Heart left ventricle (tissue), 16 donors: ENCODE measurements around the gene MICU1. TPM values are rescaled to one million over a fixed set of nuclear protein-coding genes. Genes with fewer than 3 reads are reported as not detected.

Experiments used
- ATAC-seq, 4 donors: fragments of 200-7000 bp; cut with Tn5 transposase; one replicate each; pipeline ENCODE4 v1.9.1; 2020 to 2022; ENCODE audit warnings: moderate library complexity in 4 of 4, mild to moderate bottlenecking in 3 of 4, moderate number of reproducible peaks in 1 of 4
- DNase-seq, 5 donors: peaks; one replicate each; pipeline ENCODE4 v3.0.0-alpha.2; 2020
- H3K27ac ChIP-seq, 12 donors: fragments of 200-600 bp; sonication (generic) in 4 of 12; one replicate each; pipeline versions ENCODE4 v1.5.0 to v1.8.0; 2016 to 2022; ENCODE audit warnings: mild to moderate bottlenecking in 2 of 12
- H3K27me3 ChIP-seq, 9 donors: fragments of 200-600 bp; sonication (generic) in 2 of 9; one replicate each; pipeline versions ENCODE4 v1.5.1 to v1.8.0; 2016 to 2022; ENCODE audit warnings: mild to moderate bottlenecking in 3 of 9
- H3K36me3 ChIP-seq, 9 donors: fragments of 200-600 bp; sonication (generic) in 2 of 9; one replicate each; pipeline versions ENCODE4 v1.5.0 to v1.8.0; 2018 to 2022; ENCODE audit warnings: mild to moderate bottlenecking in 2 of 9
- H3K4me1 ChIP-seq, 12 donors: fragments of 200-600 bp; sonication (generic) in 4 of 12; one replicate each; pipeline versions ENCODE4 v1.5.0 to v1.8.0; 2016 to 2022; ENCODE audit warnings: mild to moderate bottlenecking in 3 of 12
- H3K4me3 ChIP-seq, 12 donors: fragments of 200-600 bp; sonication (generic) in 4 of 12; one replicate each; pipeline versions ENCODE4 v1.5.0 to v1.8.0; 2017 to 2022; ENCODE audit warnings: mild to moderate bottlenecking in 9 of 12, moderate library complexity in 4 of 12
- H3K9me3 ChIP-seq, 12 donors: fragments of 200-600 bp; sonication (generic) in 4 of 12; one replicate each; pipeline versions ENCODE4 v1.5.0 to v1.8.0; 2016 to 2022; ENCODE audit warnings: mild to moderate bottlenecking in 1 of 12
- POLR2A ChIP-seq, 2 donors: fragments of 450-650 bp; IDR thresholded peaks; one replicate each; pipeline ENCODE4 v1.6.1; 2017; ENCODE audit warnings: antibody characterized with exemption in 2 of 2, mild to moderate bottlenecking in 2 of 2, moderate library complexity in 2 of 2
- WGBS, 4 donors: extraction: QIAGEN DNeasy Blood & Tissue Kit in 2 of 4; methylation state at CpG; one replicate each; pipeline versions ENCODE4 v1.1.5 to v1.1.7; 2013 to 2018; 5-methylcytosine and 5-hydroxymethylcytosine counted together
- intact Hi-C, 10 donors: fragments of 100-400 bp; cut with DNase I; formaldehyde crosslinking; loops; one replicate each; pipeline versions ENCODE4 v1.11.1 to v1.14.2; 2022
- polyA plus RNA-seq, 2 donors: library from polyadenylated mRNA; stranded (reverse); fragments of 200-250 nt; gene quantifications; one replicate each; pipeline ENCODE4 v1.2.3, GENCODE V29; 2013
- total RNA-seq, 9 donors: library from RNA; depleted of rRNA in 2 of 9; stranded (reverse); fragments of >200 nt in 2 of 9; fragmentation: NEBNext Ultra II Directional in 3 of 9; extraction: Animal tissue kit (Norgen Biotek cat#: 25700) in 3 of 9; gene quantifications; one replicate each; pipeline versions ENCODE4 v1.1.0 to v1.2.4, GENCODE V29; 2016 to 2023
- TF ChIP-seq, protein P1 (sequence below), 12 donors: fragments of 200-600 bp; sonication (generic) in 4 of 12; IDR thresholded peaks; one replicate each; pipeline versions ENCODE4 v1.5.0 to v1.8.0; 2018 to 2022; ENCODE audit warnings: antibody characterized with exemption in 12 of 12, mild to moderate bottlenecking in 5 of 12
- donor health status: ischemic (EF 13 %, LVEDD 7.1; RV severe dilation, severe dysfunction).
- donor health status: healthy with polysubstance abuse.
- donor health status: DM: no; HTN: yes; CAD: no.
- donor health status: DM: no; HTN: no; CAD: no.
- donor health status: ischemic (EF 25% LVEDD 6.9; RV normal size, moderate dysfunction).
- donor health status: ischemic (EF 25% LVEDD 5.7; RV mildly dilated, moderate dysfunction).
- donor health status: healthy.
- donor health status: DM: yes; HTN: yes; CAD: no.
- donor health status: ischemic (EF 35%, LVEDD 5.7; RV mildly dilated, moderate dysfunction).
- donor health status: nonischemic (EF 11% LVEDD 7.7; RV severe dilation, severe dysfunction).
- donor health status: DM: yes; HTN: yes; CAD: no.
- donor health status: PGD.
- donor health status: ischemic (EF 29% LVEDD 5.4; RV normal size, mild dysfunction).
- donor health status: nonischemic (EF 23%, LVEDD 6.1; RV moderate dilation, normal function).

Gene MICU1
- total and polyA plus RNA-seq, 11 donors, result 33.3 to 54.2 (median 43.1) TPM

DNA sequence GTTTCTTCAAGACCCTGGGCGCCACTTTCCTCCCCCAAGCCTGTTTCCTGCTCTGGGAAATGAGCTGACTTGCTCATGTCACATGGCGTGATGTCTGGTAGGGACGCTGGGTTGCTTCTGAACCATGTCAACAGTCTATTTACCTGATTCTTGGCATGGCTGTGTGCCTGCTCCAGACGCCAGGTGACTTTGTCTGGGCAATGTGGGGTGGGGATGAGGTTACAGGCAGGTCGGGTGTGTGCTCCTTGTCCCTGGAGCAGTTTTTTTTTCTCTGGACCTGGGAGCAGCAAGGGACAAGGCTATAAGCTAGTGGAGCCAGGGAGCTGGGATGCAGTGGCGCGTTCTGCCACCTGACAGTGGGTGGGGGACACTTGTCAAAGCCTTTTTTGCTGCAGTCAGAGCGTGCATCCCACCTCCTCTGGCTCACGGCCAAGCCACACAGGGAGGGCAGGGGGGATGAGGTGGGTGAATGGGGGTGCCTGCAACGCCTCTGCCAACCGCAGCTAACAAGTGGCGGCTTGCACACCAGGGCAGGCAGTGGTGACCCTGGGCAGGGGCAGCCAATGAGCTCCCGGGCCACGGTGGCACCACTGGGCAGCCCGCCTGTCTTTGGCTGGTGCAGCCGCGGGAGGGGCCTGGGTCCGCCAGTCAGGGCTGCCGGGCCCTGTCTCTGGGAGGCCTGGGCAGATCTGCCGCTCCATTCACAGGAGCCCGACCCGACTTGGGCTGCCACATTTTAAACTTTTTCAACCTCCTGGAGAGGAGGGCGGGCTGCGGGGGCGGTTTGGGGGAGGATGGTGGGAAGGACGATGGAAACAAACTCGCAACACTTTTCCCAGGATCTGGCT is 294.1 kb downstream of the MICU1 start:
- ATAC-seq (peak; percentile 30 to 72 (median 64)), DNase-seq (peak; percentile 87 to 94 (median 90))
- 10 to 26% (median 17%) methylated on average over 14 to 27 of the region's 27 CpGs for WGBS, 4 donors
- no peaks in the 10 kb centered on the region for H3K9me3 ChIP-seq
- TF ChIP-seq POLR2A (IDR thresholded peaks at IDR 0.05), result peak in 1 of 2 donors; percentile 43
- TF ChIP-seq, protein P1, sequence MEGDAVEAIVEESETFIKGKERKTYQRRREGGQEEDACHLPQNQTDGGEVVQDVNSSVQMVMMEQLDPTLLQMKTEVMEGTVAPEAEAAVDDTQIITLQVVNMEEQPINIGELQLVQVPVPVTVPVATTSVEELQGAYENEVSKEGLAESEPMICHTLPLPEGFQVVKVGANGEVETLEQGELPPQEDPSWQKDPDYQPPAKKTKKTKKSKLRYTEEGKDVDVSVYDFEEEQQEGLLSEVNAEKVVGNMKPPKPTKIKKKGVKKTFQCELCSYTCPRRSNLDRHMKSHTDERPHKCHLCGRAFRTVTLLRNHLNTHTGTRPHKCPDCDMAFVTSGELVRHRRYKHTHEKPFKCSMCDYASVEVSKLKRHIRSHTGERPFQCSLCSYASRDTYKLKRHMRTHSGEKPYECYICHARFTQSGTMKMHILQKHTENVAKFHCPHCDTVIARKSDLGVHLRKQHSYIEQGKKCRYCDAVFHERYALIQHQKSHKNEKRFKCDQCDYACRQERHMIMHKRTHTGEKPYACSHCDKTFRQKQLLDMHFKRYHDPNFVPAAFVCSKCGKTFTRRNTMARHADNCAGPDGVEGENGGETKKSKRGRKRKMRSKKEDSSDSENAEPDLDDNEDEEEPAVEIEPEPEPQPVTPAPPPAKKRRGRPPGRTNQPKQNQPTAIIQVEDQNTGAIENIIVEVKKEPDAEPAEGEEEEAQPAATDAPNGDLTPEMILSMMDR (IDR thresholded peaks at IDR 0.05), result peak in 10 of 12 donors; percentile 11 to 41 (median 24)
- peak overlapping the region in 11 of 12 donors; percentile 50 to 98 (median 88) for H3K27ac ChIP-seq
- H3K4me3 ChIP-seq, result peak overlapping the region in 6 of 12 donors; percentile 8 to 26 (median 12)
- H3K36me3 ChIP-seq, result peaks cover 0 to 22% (median 4%) of the 10 kb centered on the region in 9 donors
- intact Hi-C loops, result loop anchor here in 6 of 10 donors (2.0 to 10.0 kb wide), 5 partner anchors 59 to 437 kb away; partner anchors contain the start of gene DDIT4 (in 1 of the 6)
- H3K27me3 ChIP-seq, result no peaks in the 10 kb centered on the region
- peaks cover 15 to 98% (median 77%) of the 10 kb centered on the region in 12 donors for H3K4me1 ChIP-seq

DNA sequence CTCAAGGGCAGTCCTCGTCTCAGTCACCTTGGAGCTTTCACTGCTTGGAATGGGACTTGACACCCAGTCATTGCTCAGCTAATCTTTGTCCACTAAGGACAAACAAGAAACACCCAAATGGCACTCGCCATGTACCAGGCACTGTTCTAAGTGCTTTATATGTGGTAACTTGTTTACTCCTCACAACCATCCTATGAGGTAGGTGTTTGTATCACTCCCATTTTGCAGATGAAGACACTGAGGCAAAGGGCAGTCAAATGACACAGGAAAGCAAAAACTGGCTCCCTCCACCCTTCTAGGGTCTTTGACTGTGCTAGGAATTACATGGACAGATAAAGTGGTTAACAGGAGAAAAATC is 295.8 kb downstream of the MICU1 start:
- no peak for ATAC-seq
- TF ChIP-seq, protein P1 (IDR thresholded peaks at IDR 0.05), result no peak
- no peak for TF ChIP-seq POLR2A (IDR thresholded peaks at IDR 0.05)
- WGBS, 4 donors, result 66 to 93% (median 86%) methylated on average over 2 of the region's 2 CpGs
- peaks cover 0 to 10% (median 0%) of the 10 kb centered on the region in 9 donors for H3K36me3 ChIP-seq
- no peaks in the 10 kb centered on the region for H3K27me3 ChIP-seq
- H3K4me3 ChIP-seq, result no peak overlapping the region
- no peaks in the 10 kb centered on the region for H3K9me3 ChIP-seq
- intact Hi-C loops, result loop anchor here in 6 of 10 donors (2.0 to 10.0 kb wide), 5 partner anchors 57 to 435 kb away; partner anchors contain the start of gene DDIT4 (in 1 of the 6)
- DNase-seq, result no peak
- H3K4me1 ChIP-seq, result peaks cover 7 to 93% (median 70%) of the 10 kb centered on the region in 12 donors
- peak overlapping the region in 2 of 12 donors; percentile 65 to 72 for H3K27ac ChIP-seq

DNA sequence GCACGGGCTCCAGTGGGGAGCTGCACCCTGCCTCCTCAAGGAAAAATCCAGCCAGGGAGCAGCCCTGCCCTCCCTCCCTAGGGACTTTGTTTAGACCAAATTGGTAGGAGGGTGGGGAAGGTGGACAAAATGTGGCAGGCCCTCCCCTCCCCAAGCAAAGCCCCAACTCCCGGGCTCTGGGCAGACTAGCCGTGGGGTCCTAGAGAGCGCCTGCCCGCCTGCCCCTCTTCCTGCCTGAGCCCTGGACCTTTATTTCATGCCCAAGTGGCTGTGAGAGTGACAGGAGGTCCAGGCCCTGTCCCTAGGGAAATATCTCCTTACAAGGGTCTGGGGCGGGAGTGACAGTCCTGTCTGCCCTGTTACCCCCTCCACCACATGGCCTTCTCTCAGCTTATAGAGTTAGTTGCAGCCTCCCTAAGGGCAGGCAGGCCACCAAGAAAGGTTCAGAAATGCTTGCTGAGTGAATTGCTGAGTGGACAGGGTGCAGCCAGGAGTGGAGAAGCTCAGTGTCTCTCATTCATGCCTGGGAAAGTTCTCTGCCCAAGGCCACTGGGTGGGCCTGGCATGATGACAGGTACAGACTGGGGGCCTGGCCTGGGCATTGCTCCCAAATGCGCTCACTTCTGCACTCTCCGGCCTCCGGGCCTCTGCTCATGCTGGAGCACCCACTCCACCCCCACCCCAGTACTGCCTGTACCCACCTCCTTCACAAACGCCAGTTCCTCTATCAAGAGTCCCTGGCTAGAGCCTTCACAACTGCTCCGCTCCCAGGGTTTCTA is 296.4 kb downstream of the MICU1 start:
- TF ChIP-seq, protein P1 (IDR thresholded peaks at IDR 0.05), result no peak
- no peak for TF ChIP-seq POLR2A (IDR thresholded peaks at IDR 0.05)
- WGBS, 4 donors, result 71 to 97% (median 85%) methylated on average over 11 of the region's 11 CpGs
- Histone ChIP-seq H3K4me3 (no peak overlapping the region), H3K36me3 (peaks cover 0 to 10% (median 0%) of the 10 kb centered on the region in 9 donors), H3K27me3 (no peaks in the 10 kb centered on the region), H3K9me3 (no peaks in the 10 kb centered on the region), H3K4me1 (peaks cover 7 to 93% (median 70%) of the 10 kb centered on the region in 12 donors), H3K27ac (peak overlapping the region in 5 of 12 donors; percentile 17 to 77 (median 72))
- DNase-seq (peak in 1 of 5 donors; percentile 51), ATAC-seq (peak in 1 of 4 donors; percentile 0)
- intact Hi-C loops, result loop anchor here in 9 of 10 donors (2.0 to 10.0 kb wide), 19 partner anchors 52 to 435 kb away; partner anchors contain the start of genes DDIT4 (in 2 of the 9) and CHST3 (in 1 of the 9)
